Upper lobe of left lung (tissue), 6 donors: ENCODE results near the gene RPS17. TPM values are rescaled to one million over a fixed set of nuclear protein-coding genes. Genes with fewer than 3 reads are reported as not detected.
A peak's percentile ranks its signal among the peaks of the same experiment; 100 is the strongest.
"Not testable (repeated sequence)": the region's sequence is repeated elsewhere in the genome, so short reads cannot be mapped to it uniquely, and the experiment has no call there.

ENCODE experiments used
- ATAC-seq, 2 donors: fragments of 200-7000 bp; cut with Tn5 transposase; one replicate each; pipeline ENCODE4 v1.9.1; 2022; ENCODE audit warnings: mild to moderate bottlenecking in 2 of 2, moderate library complexity in 2 of 2; ENCODE audit not compliant: low FRiP score in 2 of 2
- DNase-seq, 2 donors: peaks; one replicate each; pipeline ENCODE4 v3.0.0-alpha.2; 2019 to 2020
- H3K27ac ChIP-seq, 4 donors: fragments of 200-600 bp; sonication (generic); one replicate each; pipeline ENCODE4 v1.5.1; 2016 to 2019
- H3K27me3 ChIP-seq, 4 donors: fragments of 200-600 bp; sonication (generic); one replicate each; pipeline ENCODE4 v1.5.1; 2017 to 2019
- H3K36me3 ChIP-seq, 4 donors: fragments of 200-600 bp; sonication (generic); one replicate each; pipeline ENCODE4 v1.5.1; 2016 to 2019
- H3K4me1 ChIP-seq, 4 donors: fragments of 200-600 bp; sonication (generic); one replicate each; pipeline ENCODE4 v1.5.1; 2018 to 2019
- H3K4me3 ChIP-seq, 4 donors: fragments of 200-600 bp; sonication (generic); one replicate each; pipeline ENCODE4 v1.5.1; 2017 to 2019; ENCODE audit warnings: mild to moderate bottlenecking in 2 of 4, moderate library complexity in 1 of 4
- H3K9me3 ChIP-seq, 4 donors: fragments of 200-600 bp; sonication (generic); one replicate each; pipeline ENCODE4 v1.5.1; 2018 to 2019
- CTCF ChIP-seq, 6 experiments: fragments of 450-650 bp in 4 of 6; fragments of 200-600 bp in 2 of 6; sonication (generic) in 2 of 6; IDR thresholded peaks; one replicate each; pipeline ENCODE4 v1.5.1; 2016 to 2019; ENCODE audit warnings: antibody characterized with exemption in 6 of 6
- EP300 ChIP-seq, 4 donors: sonication (generic); formaldehyde crosslinking; IDR thresholded peaks; one replicate each; pipeline ENCODE4 v1.5.1; 2017; ENCODE audit warnings: antibody characterized with exemption in 4 of 4, control low read depth in 2 of 4
- POLR2A ChIP-seq, 4 donors: fragments of 450-650 bp; IDR thresholded peaks; one replicate each; pipeline ENCODE4 v1.5.1; 2016 to 2017; ENCODE audit warnings: antibody characterized with exemption in 4 of 4, mild to moderate bottlenecking in 2 of 4
- POLR2AphosphoS5 ChIP-seq, 2 donors: sonication (generic); formaldehyde crosslinking; IDR thresholded peaks; one replicate each; pipeline ENCODE4 v1.5.1; 2017; ENCODE audit warnings: antibody characterized with exemption in 2 of 2
- WGBS, 2 donors: methylation state at CpG; one replicate each; pipeline ENCODE4 v1.1.5; 2017 to 2018; 5-methylcytosine and 5-hydroxymethylcytosine counted together
- total RNA-seq, 6 donors: library from RNA; depleted of rRNA in 4 of 6; stranded (reverse); fragments of >200 nt in 4 of 6; gene quantifications; one replicate each; pipeline versions ENCODE4 v1.1.0 to v1.2.1, GENCODE V29; 2016 to 2021
- donor health status: DM: no; HTN: no; CAD: no; lungs with moderate emphysema.
- donor health status: DM: no; HTN: yes; CAD: no; lungs with severe emphysema.

RPS17 gene
- total RNA-seq, 6 donors from 2014 or later: 299 to 1,601 (median 1,108) TPM

GRCh38 chr15:82537351-82537908 lies 2.8 kb downstream of the RPS17 start:
- 77 to 81% methylated on average over 4 of the region's 4 CpGs for WGBS, 2 donors
- Histone ChIP-seq H3K27ac (peak overlapping the region in 1 of 4 donors; percentile 23), H3K4me3 (no peak overlapping the region), H3K27me3 (no peaks in the 10 kb centered on the region), H3K36me3 (peaks cover 22 to 61% (median 43%) of the 10 kb centered on the region in 4 donors), H3K4me1 (peaks cover 19 to 38% (median 24%) of the 10 kb centered on the region in 4 donors), H3K9me3 (no peaks in the 10 kb centered on the region)
- ATAC-seq (no peak), DNase-seq (no peak)
- TF ChIP-seq EP300 (IDR thresholded peaks at IDR 0.05) (no peak), POLR2AphosphoS5 (IDR thresholded peaks at IDR 0.05) (no peak), POLR2A (IDR thresholded peaks at IDR 0.05) (no peak), CTCF (IDR thresholded peaks at IDR 0.05) (no peak)

- H3K36me3 ChIP-seq: peaks cover 22 to 62% (median 43%) of the 10 kb centered on the region in 4 donors
- DNase-seq (no peak), ATAC-seq (no peak)
- H3K27me3 ChIP-seq: no peaks in the 10 kb centered on the region
- H3K9me3 ChIP-seq: no peaks in the 10 kb centered on the region
- TF ChIP-seq CTCF (IDR thresholded peaks at IDR 0.05): no peak
- TF ChIP-seq EP300 (IDR thresholded peaks at IDR 0.05): no peak
- TF ChIP-seq POLR2A (IDR thresholded peaks at IDR 0.05): no peak
- no peak for TF ChIP-seq POLR2AphosphoS5 (IDR thresholded peaks at IDR 0.05)
- WGBS, 2 donors: 71 to 73% methylated on average over 11 of the region's 11 CpGs
- peaks cover 19 to 38% (median 24%) of the 10 kb centered on the region in 4 donors for H3K4me1 ChIP-seq
- no peak overlapping the region for H3K4me3 ChIP-seq
- H3K27ac ChIP-seq: no peak overlapping the region
Measured at GRCh38 chr15:82536409-82537350, 3.6 kb downstream of the RPS17 start.

GRCh38 chr15:82535566-82536408 lies 4.5 kb downstream of the RPS17 start:
- no peak for DNase-seq

GRCh38 chr15:82535151-82535550 lies 5.1 kb downstream of the RPS17 start:
- not testable (repeated sequence) for ATAC-seq, H3K27me3 ChIP-seq, H3K4me3 ChIP-seq, H3K27ac ChIP-seq, H3K9me3 ChIP-seq, DNase-seq
- peaks cover 19 to 37% (median 26%) of the 10 kb centered on the region in 4 donors for H3K4me1 ChIP-seq
- peaks cover 22 to 62% (median 43%) of the 10 kb centered on the region in 4 donors for H3K36me3 ChIP-seq
- 91 to 99% methylated on average over 5 of the region's 5 CpGs for WGBS, 2 donors

More at GRCh38 chr15:82535566-82536408, 4.5 kb downstream of the RPS17 start:
- Histone ChIP-seq H3K4me3 (no peak overlapping the region), H3K36me3 (peaks cover 22 to 62% (median 43%) of the 10 kb centered on the region in 4 donors), H3K9me3 (no peaks in the 10 kb centered on the region), H3K27ac (no peak overlapping the region), H3K4me1 (peaks cover 19 to 33% (median 22%) of the 10 kb centered on the region in 4 donors), H3K27me3 (no peaks in the 10 kb centered on the region)
- no peak for ATAC-seq
- TF ChIP-seq POLR2AphosphoS5 (IDR thresholded peaks at IDR 0.05): no peak
- no peak for TF ChIP-seq CTCF (IDR thresholded peaks at IDR 0.05)
- no peak for TF ChIP-seq EP300 (IDR thresholded peaks at IDR 0.05)
- no peak for TF ChIP-seq POLR2A (IDR thresholded peaks at IDR 0.05)
- WGBS, 2 donors: 83 to 84% methylated on average over 8 to 9 of the region's 9 CpGs

GRCh38 chr15:82534457-82534861 lies 5.8 kb downstream of the RPS17 start:
- not testable (repeated sequence) for DNase-seq, H3K4me3 ChIP-seq, H3K27ac ChIP-seq, ATAC-seq, H3K9me3 ChIP-seq, H3K27me3 ChIP-seq
- WGBS, 2 donors: 93 to 96% methylated on average over 3 of the region's 3 CpGs
- Histone ChIP-seq H3K36me3 (peaks cover 22 to 62% (median 43%) of the 10 kb centered on the region in 4 donors), H3K4me1 (peaks cover 18 to 35% (median 26%) of the 10 kb centered on the region in 4 donors)
